Upper lobe of left lung (tissue), 6 donors: Measurements from ENCODE around the gene FXYD6. TPM values are rescaled to one million over a fixed set of nuclear protein-coding genes. Genes with fewer than 3 reads are reported as not detected.
A peak's percentile ranks its signal among the peaks of the same experiment; 100 is the strongest.

Experiments used
- ATAC-seq, 2 donors: fragments of 200-7000 bp; cut with Tn5 transposase; one replicate each; pipeline ENCODE4 v1.9.1; 2022; ENCODE audit warnings: mild to moderate bottlenecking in 2 of 2, moderate library complexity in 2 of 2; ENCODE audit not compliant: low FRiP score in 2 of 2
- DNase-seq, 2 donors: peaks; one replicate each; pipeline ENCODE4 v3.0.0-alpha.2; 2019 to 2020
- H3K27ac ChIP-seq, 4 donors: fragments of 200-600 bp; sonication (generic); one replicate each; pipeline ENCODE4 v1.5.1; 2016 to 2019
- H3K27me3 ChIP-seq, 4 donors: fragments of 200-600 bp; sonication (generic); one replicate each; pipeline ENCODE4 v1.5.1; 2017 to 2019
- H3K36me3 ChIP-seq, 4 donors: fragments of 200-600 bp; sonication (generic); one replicate each; pipeline ENCODE4 v1.5.1; 2016 to 2019
- H3K4me1 ChIP-seq, 4 donors: fragments of 200-600 bp; sonication (generic); one replicate each; pipeline ENCODE4 v1.5.1; 2018 to 2019
- H3K4me3 ChIP-seq, 4 donors: fragments of 200-600 bp; sonication (generic); one replicate each; pipeline ENCODE4 v1.5.1; 2017 to 2019; ENCODE audit warnings: mild to moderate bottlenecking in 2 of 4, moderate library complexity in 1 of 4
- H3K9me3 ChIP-seq, 4 donors: fragments of 200-600 bp; sonication (generic); one replicate each; pipeline ENCODE4 v1.5.1; 2018 to 2019
- CTCF ChIP-seq, 6 experiments: fragments of 450-650 bp in 4 of 6; fragments of 200-600 bp in 2 of 6; sonication (generic) in 2 of 6; IDR thresholded peaks; one replicate each; pipeline ENCODE4 v1.5.1; 2016 to 2019; ENCODE audit warnings: antibody characterized with exemption in 6 of 6
- EP300 ChIP-seq, 4 donors: sonication (generic); formaldehyde crosslinking; IDR thresholded peaks; one replicate each; pipeline ENCODE4 v1.5.1; 2017; ENCODE audit warnings: antibody characterized with exemption in 4 of 4, control low read depth in 2 of 4
- POLR2A ChIP-seq, 4 donors: fragments of 450-650 bp; IDR thresholded peaks; one replicate each; pipeline ENCODE4 v1.5.1; 2016 to 2017; ENCODE audit warnings: antibody characterized with exemption in 4 of 4, mild to moderate bottlenecking in 2 of 4
- POLR2AphosphoS5 ChIP-seq, 2 donors: sonication (generic); formaldehyde crosslinking; IDR thresholded peaks; one replicate each; pipeline ENCODE4 v1.5.1; 2017; ENCODE audit warnings: antibody characterized with exemption in 2 of 2
- WGBS, 2 donors: methylation state at CpG; one replicate each; pipeline ENCODE4 v1.1.5; 2017 to 2018; 5-methylcytosine and 5-hydroxymethylcytosine counted together
- total RNA-seq, 6 donors: library from RNA; depleted of rRNA in 4 of 6; stranded (reverse); fragments of >200 nt in 4 of 6; gene quantifications; one replicate each; pipeline versions ENCODE4 v1.1.0 to v1.2.1, GENCODE V29; 2016 to 2021
- donor health status: DM: no; HTN: no; CAD: no; lungs with moderate emphysema.
- donor health status: DM: no; HTN: yes; CAD: no; lungs with severe emphysema.

Gene FXYD6
- total RNA-seq, 6 donors from 2014 or later: 16.2 to 61.4 (median 33.8) TPM

- H3K27ac ChIP-seq: peak overlapping the region in 1 of 4 donors; percentile 16
- no peak for ATAC-seq
- WGBS, 2 donors: 83 to 84% methylated on average over 13 of the region's 13 CpGs
- no peak overlapping the region for H3K4me3 ChIP-seq
- H3K4me1 ChIP-seq: peaks cover 3 to 22% (median 16%) of the 10 kb centered on the region in 4 donors
- H3K36me3 ChIP-seq: no peaks in the 10 kb centered on the region
- no peaks in the 10 kb centered on the region for H3K9me3 ChIP-seq
- H3K27me3 ChIP-seq: no peaks in the 10 kb centered on the region
- DNase-seq: no peak
- TF ChIP-seq POLR2AphosphoS5 (IDR thresholded peaks at IDR 0.05) (no peak), POLR2A (IDR thresholded peaks at IDR 0.05) (no peak), CTCF (IDR thresholded peaks at IDR 0.05) (no peak), EP300 (IDR thresholded peaks at IDR 0.05) (no peak)
Observed at GRCh38 chr11:117855912-117856651, 20.4 kb downstream of the FXYD6 start.

- no peak for ATAC-seq
- Histone ChIP-seq H3K27me3 (no peaks in the 10 kb centered on the region), H3K27ac (peak overlapping the region in 2 of 4 donors; percentile 30 to 50), H3K4me1 (peaks cover 3 to 16% (median 11%) of the 10 kb centered on the region in 4 donors), H3K4me3 (no peak overlapping the region), H3K9me3 (no peaks in the 10 kb centered on the region), H3K36me3 (no peaks in the 10 kb centered on the region)
- WGBS, 2 donors: 52 to 62% methylated on average over 12 of the region's 12 CpGs
- TF ChIP-seq EP300 (IDR thresholded peaks at IDR 0.05): no peak
- no peak for TF ChIP-seq CTCF (IDR thresholded peaks at IDR 0.05)
- TF ChIP-seq POLR2AphosphoS5 (IDR thresholded peaks at IDR 0.05): no peak
- DNase-seq: no peak
Observed at GRCh38 chr11:117855186-117855845, 21.1 kb downstream of the FXYD6 start.

- Histone ChIP-seq H3K4me1 (peaks cover 0 to 15% (median 7%) of the 10 kb centered on the region in 4 donors), H3K27me3 (no peaks in the 10 kb centered on the region), H3K36me3 (no peaks in the 10 kb centered on the region), H3K4me3 (no peak overlapping the region), H3K9me3 (no peaks in the 10 kb centered on the region), H3K27ac (no peak overlapping the region)
- no peak for ATAC-seq
- no peak for DNase-seq
- WGBS, 2 donors: 62 to 67% methylated on average over 3 of the region's 3 CpGs
- TF ChIP-seq EP300 (IDR thresholded peaks at IDR 0.05) (no peak), CTCF (IDR thresholded peaks at IDR 0.05) (no peak), POLR2A (IDR thresholded peaks at IDR 0.05) (no peak), POLR2AphosphoS5 (IDR thresholded peaks at IDR 0.05) (no peak)
Observed at GRCh38 chr11:117852309-117852708, 24.1 kb downstream of the FXYD6 start.

- TF ChIP-seq EP300 (IDR thresholded peaks at IDR 0.05) (no peak), CTCF (IDR thresholded peaks at IDR 0.05) (no peak), POLR2A (IDR thresholded peaks at IDR 0.05) (no peak), POLR2AphosphoS5 (IDR thresholded peaks at IDR 0.05) (no peak)
- ATAC-seq: no peak
- H3K4me1 ChIP-seq: peaks cover 0 to 15% (median 5%) of the 10 kb centered on the region in 4 donors
- H3K27me3 ChIP-seq: no peaks in the 10 kb centered on the region
- DNase-seq: no peak
- no peak overlapping the region for H3K4me3 ChIP-seq
- H3K9me3 ChIP-seq: no peaks in the 10 kb centered on the region
- 57 to 71% methylated on average over 3 of the region's 3 CpGs for WGBS, 2 donors
- no peaks in the 10 kb centered on the region for H3K36me3 ChIP-seq
- no peak overlapping the region for H3K27ac ChIP-seq
Observed at GRCh38 chr11:117851852-117852251, 24.6 kb downstream of the FXYD6 start.
